Measurements from ENCODE around the gene MVB12B.

- TF ChIP-seq CTCF (IDR thresholded peaks at IDR 0.05): no peak
- TF ChIP-seq POLR2A (IDR thresholded peaks at IDR 0.05): no peak
- no peak for TF ChIP-seq EP300 (IDR thresholded peaks at IDR 0.05)
Observed at GRCh38 chr9:126368020-126368419, 41.4 kb downstream of the MVB12B start.
